ENCODE measurements around the gene ZNF558.

Gene ZNF558

DNA sequence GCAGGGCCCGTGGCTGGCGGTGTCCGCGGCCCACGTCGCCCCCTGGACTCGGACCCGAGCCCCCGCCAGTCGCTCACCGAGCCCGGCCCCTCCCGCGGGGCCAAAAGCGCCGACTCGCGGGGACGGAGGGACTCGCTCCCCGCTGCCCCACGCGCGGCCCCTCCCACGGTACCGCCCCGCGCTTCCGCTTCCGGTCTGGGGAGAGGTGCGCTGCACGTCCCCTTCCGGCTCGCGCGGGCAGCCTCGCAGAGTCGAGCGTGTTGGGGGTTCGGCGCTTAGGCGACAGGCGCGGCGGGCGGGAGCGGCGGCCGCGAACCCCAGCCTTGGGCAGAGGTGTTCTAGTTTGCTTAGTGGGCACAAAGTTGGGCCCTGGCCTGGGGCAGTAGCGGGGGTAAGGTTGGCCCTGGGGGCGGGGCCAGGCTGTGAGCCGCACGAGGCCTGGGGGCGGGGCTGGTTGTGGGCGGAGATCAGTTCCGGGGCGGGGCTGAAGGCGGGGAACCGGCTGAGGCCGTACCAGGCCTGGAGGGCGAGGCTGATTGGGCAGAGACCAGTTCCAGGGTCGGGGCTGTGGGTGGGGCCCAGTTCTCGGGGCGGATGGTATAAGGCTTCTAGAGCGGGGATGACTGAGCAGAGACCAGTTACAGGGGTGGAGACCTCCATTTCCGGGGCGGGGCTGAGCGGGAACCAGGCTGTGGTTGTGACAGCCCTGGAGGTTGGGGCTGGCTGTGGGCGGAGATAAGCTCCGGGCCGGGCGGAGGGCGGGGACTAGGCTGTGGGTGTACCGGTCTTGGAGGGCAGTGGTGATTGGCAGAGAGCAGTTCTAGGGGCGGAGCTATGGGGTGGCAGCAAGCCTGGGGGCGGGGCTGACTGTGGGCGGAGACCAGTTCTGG is at the start of gene ZNF558, which contains the start of gene MBD3L1:
Gene ZNF558, minus strand, starts transcription at position 173 of the 890 bp plus-strand sequence. CDS start 9,645 bp downstream, outside the sequence.
Gene MBD3L1, plus strand, starts transcription at position 246 of the 890 bp plus-strand sequence. CDS start 10,302 bp downstream, outside the sequence.
- peak; percentile 91 to 95 for ATAC-seq

DNA sequence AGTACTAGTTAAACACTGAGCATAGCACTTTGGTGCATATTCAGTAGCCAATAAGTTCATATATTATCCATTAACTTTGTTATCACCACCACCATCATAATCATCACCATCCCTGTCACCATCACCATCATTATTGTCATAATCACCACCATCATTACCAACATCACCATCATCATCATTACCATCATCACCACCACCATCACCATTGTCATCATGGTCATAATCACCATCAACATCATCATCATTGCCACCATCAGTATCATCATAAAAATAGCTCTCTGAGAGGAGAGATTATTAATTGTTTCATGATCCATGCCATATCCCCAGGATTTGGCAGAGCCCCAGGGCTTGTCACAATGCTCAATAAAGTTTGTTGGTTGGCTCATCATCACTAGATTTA is 49.4 kb upstream of the ZNF558 start:
- ATAC-seq, result no peak

DNA sequence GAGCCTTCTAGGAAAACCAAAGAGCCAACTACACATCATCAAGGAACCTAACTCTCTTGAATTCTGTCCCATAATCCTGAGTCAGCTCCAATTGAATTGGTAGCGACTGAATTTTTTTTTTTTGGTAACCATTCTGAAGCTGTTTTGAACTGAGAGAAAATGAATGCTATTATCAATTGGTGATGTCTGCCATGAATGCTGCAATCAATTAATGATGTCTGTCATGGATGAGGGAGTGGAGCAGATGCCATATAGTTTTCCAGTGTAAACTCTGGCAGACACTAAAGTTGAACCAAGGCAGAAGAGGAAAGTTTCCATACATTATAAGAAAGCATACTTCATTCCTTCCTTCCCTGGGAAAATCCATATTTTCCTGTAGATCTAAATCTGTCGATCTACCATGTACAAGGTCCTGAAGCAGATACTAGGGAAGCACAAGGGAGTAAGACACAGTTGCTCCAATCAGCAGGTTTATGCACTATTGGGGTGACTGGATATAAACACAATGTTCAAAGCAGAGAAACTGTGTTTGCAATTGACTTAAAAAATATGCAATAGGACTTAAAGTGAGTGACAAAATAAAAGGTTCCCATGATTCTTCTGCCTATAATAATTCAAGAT is 48.9 kb upstream of the ZNF558 start:
- no peak for ATAC-seq

DNA sequence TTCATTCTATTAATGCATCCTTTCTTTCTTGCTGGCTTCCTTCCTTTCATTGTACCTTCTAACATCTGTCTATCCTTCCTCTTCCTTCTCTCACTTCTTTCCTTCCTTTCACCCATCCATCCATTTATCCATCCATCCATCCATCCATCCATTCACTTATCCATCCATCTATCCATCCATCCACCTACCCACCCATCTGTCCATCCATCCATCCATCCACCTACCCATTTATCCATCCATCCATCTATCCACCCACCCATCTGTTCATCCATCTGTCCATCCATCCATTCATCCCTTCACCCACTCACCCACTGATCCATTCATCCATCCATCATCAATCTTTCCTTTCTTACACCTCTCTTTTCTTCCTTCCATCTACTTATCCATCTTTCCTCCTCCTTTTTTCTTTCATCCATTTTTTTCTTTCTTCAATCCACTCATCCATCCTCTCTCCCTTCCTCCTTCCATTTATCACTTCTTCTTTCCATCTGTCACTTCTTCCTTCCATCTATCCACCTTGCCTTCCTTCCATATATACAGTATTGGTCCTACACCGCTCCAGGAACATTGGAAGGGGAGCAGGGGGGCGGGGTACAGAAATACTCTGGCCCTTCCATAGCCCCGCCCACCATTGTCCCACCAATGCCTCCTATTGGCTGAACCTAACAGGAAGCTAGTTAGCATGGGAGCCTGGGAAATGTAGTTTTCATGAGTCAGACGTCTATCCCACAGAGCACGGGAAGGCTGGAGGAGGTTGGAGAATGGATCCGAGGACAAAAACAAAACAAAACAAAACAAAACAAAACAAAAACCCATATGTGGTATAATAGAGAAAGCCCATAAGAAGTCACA is 46.0 kb upstream of the ZNF558 start:
- no peak for ATAC-seq

DNA sequence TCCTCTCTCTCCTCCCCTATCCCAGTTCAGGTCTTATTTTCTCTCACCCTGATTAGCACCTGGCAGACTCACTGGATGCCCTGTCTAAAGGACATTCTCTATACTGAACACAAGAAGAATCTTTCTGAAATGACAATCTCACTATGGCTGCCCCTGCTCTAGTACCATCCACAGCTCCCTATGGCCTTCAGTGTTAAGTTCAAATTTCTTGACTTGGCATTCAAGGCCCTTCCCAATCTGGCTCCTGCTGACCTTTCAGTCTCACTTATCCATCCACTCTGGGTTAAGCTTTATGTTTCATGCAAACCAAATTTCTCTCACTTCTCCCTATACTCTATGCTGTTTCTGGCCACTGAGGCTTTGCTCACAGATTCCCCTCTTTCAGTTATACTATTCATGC is 34.2 kb upstream of the ZNF558 start:
- no peak for ATAC-seq

DNA sequence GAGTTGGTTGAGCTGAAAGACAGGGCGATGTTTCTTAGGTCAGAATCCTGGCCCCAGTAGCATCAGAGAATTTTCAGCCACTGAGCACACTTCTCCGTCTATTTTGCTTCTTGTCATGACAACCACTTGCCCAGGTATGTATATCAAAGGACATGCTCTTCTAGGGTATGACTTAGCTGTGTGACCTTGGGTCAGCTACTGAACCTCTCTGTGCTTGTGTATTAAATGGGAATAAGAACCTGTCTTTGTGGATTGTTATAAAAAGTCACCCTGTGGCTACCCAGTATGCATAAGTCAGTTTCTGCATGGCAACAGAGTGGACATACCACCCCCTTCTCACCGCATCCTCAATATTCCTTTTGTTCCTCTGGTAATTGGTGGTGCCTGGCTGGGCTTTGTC is 26.2 kb upstream of the ZNF558 start:
- no peak for ATAC-seq

DNA sequence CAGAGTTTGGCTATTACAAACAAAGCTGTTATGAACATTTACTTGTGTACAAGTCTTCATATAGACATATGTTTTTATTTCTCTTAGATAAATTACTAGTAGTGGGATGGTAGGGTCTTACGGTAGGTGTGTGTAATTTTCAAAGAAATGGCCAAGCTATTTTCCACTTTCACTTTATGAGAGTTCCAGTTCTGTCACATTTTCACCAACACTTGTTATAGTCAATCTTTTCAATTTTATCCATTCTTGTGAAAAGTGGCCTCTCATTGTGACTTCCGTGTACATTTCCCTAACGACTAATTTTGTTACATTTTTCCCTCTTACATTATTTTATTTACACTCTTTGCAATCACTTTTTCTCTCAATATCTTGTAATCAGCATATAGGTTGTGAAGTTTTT is 18.4 kb upstream of the ZNF558 start:
- no peak for ATAC-seq

DNA sequence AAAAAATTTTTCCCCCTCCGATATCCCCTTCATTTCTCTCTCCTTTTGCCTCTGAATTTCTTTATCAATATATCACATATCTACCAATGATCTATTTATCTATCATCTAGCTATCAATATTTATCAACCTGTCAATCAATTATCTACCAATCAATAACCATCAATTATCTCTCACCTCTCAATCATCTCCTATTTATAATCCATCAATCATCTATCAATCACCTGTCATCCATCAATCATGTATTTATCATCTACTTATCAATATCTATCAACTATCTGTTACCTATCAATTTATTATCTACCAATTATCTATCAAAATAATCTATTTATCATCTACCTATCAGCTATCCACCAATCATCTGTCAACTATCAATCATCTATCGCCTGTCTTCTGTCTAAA is 17.1 kb upstream of the ZNF558 start:
- ATAC-seq, result no peak

DNA sequence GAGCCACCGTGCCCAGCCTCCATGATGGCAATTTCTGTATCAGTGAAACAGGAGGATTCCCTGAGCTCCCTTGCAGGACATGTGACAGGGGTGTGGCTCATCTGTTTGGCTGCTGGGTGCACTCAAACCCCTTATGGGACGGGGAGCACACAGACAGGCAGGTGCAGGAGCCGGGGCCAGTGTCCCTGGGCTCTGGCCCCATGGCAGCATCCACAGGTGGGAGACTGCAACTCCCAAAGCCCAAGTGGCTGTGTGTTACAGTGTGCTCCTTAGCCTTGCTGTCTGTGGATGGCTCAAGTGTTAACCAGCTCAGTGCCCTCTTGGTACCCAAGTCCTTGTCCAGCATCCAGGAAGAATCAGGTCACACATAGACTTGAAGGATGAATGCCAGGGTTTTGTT is 14.7 kb upstream of the ZNF558 start:
- ATAC-seq, result no peak

DNA sequence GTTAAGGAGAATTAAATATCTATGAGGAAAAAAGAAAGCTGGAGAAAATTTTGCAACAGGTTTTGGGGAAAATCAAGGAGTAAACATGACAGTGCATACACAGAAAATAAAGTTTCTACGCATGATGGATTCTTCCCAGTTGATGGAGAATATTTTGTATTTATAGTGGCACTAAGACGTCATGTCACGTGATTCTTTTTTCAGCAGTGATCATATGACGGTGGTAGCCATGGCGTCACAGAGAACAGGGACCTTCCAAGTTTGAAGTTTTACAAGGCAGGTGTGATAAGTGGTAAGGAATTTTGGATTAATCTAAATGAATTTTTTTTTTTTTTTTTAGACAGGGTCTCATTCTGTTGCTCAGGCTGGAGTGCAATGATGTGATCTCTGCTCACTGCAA is 8.6 kb upstream of the ZNF558 start:
- no peak for ATAC-seq

DNA sequence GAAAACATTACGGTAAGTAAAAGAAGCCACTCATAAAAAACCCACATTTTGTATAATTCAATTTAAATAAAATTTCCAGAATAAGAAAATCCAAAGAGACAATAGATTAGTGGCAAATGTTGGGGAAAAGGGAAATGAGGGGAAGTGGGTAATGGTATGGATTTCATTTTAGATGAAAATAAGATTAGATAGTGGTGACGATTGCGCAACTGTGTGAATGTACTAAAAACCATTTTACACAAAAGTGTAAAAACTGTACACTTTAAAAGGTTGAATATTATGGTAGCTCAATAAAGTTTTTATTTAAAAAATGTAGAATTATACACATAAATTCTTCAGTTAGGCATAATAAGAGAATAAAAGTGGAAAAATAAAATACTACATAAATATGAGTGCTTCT is 3.8 kb upstream of the ZNF558 start:
- no peak for ATAC-seq

DNA sequence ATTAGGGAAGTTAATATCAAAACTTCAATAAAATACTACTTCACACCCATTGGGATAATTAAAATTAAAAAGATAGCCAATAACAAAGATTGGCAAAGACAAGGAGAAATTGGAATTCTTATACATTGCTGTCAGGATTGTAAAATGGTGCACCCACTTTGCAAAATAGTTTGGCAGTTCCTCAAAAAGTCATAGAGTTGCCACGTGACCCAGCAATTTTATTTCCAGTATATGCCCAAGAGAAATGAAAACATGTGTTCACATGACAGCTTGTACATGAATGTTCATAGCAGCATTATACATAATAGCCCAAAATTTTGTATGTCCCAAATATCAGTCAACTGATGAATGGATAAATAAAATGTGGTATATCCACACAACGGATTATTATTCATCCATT is 3.3 kb upstream of the ZNF558 start:
- ATAC-seq, result no peak

DNA sequence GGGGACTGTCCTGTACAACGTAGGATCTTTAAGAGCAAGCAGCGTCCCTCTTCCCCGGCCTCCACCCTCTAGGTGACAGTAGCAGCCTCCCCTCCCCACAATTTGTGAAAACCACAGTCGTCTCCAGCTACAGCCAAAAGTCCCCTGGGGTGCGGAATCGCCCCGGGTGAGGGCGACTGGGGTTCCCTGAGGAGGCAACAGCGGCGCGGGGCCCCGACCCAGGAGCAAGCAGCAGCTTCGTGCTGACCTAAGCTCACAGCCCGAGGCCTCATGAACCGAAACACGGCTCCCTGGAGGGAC is 322 bp downstream of the ZNF558 start:
- ATAC-seq, result peak; percentile 0

DNA sequence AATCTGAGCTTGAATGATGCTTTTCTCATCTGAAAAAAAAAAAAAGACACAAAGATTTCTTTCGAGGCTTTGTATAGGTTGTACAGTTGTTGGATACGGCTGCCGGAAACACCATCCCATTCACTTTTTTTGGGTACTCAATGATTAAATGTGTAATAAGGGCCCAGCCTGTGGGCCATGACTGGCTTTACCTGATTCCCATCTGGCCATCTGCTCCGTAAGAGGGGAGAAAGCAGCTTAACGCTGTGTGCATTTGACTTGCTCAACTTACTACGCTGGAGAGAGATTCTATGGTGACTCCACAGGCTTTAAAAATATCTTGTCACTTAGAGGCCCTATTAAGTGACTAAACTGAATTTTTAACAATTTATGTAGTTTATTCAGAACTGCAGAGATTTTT is 731 bp downstream of the ZNF558 start:
- ATAC-seq, result no peak

DNA sequence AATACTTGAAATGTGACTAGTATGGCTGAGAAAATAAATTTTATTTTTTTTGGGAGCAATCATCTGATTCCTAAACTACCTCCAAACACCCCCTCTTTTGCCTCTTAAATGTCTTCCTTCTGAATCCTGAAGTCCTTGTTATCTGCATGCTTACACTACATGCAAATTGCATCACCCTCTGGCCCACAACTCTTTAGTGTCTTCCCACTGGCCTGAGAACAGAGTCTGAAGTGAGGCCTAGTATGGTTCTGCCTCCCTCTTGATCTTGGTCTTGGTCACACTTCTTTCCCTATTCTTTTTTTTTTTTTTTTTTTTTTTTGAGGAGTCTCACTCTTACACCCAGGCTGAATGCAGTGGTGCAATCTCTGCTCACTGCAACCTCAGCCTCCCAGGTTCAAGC is 4.8 kb downstream of the ZNF558 start:
- no peak for ATAC-seq

DNA sequence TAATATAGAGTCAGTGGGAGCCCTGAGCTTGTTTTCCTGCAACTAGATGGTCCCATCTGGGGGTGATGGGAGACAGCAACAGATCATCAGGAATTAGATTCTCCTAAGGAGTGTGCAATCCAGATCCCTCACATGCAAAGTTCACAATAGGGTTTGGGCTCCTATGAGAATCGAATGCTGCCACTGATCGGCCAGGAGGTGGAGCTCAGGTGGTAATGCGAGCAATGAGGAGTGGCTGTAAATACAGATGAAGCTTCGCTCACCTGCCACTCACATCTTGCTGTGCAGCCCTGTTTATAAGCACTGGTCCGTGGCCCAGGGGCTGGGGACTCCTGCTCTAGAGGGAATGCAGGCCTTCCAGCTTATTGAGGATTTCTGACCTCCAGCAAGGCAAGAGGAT is 5.7 kb downstream of the ZNF558 start:
- ATAC-seq, result no peak

DNA sequence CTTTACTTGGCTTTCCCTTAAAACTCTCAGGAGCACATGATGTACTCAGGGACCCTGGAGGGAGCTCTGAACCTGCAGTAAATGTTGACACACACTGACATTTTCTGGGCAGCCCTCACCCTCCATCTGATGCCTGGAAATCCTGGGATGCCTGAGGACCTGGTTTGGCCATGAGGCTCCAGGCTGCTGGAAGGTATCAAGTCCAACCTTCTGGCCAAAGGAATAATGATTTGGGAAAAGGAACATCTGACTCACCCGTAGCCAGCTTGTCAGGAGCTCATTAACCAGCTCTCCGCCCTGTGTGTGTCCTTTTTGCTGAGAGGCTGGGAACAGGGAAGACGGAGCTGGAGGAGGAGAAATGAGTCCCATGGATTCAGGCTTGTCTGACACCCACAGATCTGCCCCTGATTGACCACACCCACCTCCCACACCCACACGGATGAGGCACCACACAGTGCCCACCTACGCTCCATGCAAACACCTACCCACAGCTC is 10.3 kb downstream of the ZNF558 start:
- ATAC-seq, result no peak

DNA sequence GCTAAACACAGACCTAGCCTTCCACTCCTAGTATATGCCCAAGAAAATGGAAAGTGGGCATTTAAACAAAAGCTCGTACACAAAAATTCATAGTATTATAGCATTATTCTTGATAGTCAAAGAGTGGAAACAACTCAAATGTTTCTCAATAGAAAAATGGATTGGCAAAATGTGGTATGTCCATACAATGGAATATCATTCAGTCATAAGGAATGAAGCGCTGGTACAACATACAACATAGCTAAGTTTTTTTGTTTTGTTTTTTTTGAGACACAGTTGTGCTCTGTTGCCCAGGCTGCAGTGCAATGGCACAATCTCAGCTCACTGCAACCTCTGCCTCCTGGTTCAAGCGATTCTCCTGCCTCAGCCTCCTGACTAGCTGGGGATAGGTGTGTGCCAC is 11.9 kb downstream of the ZNF558 start:
- ATAC-seq, result no peak

DNA sequence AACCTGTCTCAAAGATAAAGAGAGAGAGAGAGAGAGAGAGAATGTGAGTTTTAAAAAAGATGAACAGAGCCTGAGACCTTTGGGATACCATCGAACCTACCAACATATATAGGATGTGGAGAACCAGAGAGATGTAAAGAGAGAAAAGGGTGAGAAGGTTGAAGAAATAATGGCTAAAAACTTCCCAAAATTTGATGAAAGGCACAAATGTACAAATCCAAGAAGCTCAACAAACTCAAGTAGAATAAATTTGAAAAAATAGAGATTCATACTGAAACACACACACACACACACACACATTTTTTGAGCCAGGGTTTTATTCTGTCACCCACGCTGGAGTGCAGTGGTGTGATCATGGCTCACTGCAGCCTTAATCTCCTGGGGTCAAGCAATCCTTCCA is 16.3 kb downstream of the ZNF558 start:
- no peak for ATAC-seq

DNA sequence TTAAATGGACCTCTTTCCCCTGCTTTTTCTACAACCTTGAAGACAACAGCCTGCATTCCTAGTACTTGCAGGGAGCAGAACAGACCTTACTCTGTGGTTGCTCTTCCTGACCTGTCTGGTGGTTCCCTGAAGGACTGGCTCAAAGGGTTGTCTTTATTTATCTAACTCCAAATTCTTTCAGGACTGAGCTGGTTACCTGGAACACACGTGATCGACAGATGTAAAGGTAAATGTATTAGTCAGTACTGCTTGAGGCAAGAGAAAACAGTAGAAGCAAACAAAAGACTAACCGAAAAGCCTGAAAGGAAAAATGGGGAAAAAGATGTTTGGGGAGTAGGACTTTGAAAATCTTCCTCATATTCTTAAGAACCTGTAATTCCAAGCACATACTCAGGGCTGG is 17.9 kb downstream of the ZNF558 start:
- ATAC-seq, result no peak

DNA sequence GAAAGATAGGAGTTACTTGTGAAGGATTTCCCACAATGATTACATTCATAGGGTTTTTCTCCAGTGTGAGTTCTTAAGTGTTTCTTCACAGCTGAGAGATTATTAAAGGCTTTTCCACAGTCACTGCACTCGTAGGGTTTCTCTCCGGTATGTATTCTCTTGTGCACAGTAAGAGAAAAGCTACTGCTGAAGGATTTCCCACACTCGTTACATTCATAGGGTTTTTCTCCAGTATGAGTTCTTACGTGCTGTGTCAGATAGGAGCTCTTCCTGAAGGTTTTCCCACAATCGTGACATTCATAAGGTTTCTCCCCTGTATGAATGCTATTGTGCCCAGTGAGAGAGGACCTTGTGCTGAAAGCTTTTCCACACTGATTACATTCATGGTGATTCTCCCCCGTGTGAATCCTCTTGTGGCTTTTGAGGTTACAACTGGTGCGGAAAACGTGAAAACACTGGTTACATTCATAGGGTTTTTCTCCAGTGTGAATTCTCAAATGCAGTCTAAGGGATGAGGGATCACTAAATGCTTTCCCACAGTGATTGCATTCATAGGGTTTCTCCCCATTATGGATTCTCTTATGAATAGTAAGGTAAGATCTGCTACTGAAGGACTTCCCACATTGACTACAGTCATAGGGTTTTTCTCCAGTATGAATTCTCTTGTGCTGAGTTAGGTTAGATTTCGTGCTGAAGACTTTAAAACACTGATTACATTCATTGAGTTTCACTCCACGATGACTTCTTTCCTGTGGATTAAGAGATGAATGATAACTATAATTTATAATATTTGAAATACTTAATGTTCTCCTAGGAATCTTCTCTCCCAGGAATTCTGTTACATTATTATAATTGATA is 20.6 kb downstream of the ZNF558 start:
- no peak for ATAC-seq

DNA sequence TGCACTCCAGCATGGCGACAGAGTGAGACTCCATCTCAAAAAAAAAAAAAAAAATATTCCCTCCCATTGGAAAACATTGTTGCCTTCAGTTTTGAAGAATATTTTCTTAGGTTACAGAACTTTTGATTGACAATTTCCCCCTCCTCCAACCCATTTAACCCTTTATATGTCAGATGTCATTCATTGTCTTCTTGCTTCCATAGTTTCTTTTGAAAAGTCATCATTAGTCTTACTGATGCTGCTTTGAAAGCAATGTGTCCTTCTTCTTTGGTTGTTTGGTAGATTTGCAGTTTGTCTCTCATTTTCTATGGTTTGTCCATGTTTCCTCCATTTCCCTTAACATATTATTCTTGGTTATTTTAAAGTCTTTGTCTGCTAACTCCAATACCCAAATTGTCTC is 25.4 kb downstream of the ZNF558 start:
- no peak for ATAC-seq
